ENCODE results near the gene EYA3.
A peak's percentile ranks its signal among the peaks of the same experiment; 100 is the strongest.

The EYA3 gene

DNA sequence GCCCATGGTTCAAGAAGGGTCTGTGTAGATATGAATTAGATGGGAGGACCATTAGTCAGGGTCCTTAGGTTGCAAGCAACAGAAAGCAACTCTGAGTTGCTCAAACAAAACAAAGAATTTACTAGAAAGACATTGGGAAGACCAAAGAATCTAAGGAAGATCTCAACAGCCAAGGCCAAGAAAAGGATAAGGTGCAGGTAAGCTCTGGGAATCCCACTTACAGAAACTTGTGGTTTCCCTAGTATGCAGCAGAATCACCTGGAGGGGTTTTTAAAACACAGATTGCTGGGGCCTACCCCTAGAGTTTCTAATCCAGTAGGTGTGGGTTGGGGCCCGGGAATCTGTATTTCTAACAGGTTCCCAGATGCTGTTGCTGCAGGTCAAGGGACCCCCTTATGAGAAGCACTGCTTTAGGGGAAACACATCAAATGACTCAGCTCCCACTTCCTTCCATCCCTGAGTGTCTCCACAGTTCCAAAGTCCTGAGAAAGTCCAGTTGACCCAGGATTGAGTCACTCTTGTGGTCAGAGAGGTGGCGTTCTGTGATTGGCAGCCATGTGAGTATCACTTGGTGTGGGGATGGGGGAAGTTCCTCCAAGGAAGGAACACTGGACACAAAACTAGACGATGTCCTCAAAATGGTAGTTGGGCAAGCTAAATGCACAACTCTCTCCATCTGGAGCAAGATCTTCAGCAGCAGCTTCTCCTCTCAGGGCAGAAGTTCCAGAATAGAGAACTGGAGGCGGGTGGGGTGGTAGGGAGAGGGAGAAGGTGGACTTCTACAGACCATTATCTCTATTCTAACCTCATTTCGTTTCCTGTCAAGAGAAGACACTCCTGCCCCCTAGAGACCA, 24.2 kb upstream of the EYA3 start:
- TF ChIP-seq CTCF (IDR thresholded peaks at IDR 0.05; ENCODE audit: low read depth, low read length) = no peak
- DNase-seq (ENCODE audit: low read depth in 2 of 2) = peak; percentile 25 to 82
- H3K4me3 ChIP-seq (replicated peaks in 1 of 2; ENCODE audit: low read depth in 2 of 2, low read length in 2 of 2) = no peak overlapping the region

GRCh38 chr1:28111157-28111556, 22.7 kb upstream of the EYA3 start:
- DNase-seq (ENCODE audit: low read depth in 2 of 2) = no peak
- H3K4me3 ChIP-seq (replicated peaks in 1 of 2; ENCODE audit: low read depth in 2 of 2, low read length in 2 of 2) = no peak overlapping the region
- TF ChIP-seq CTCF (IDR thresholded peaks at IDR 0.05; ENCODE audit: low read depth, low read length) = no peak

- peak in 1 of 2 donors; percentile 50 for DNase-seq (ENCODE audit: low read depth in 2 of 2)
- no peak for TF ChIP-seq CTCF (IDR thresholded peaks at IDR 0.05; ENCODE audit: low read depth, low read length)
- H3K4me3 ChIP-seq (replicated peaks in 1 of 2; ENCODE audit: low read depth in 2 of 2, low read length in 2 of 2) = no peak overlapping the region
Measured at GRCh38 chr1:28110555-28110954, 22.1 kb upstream of the EYA3 start.

GRCh38 chr1:28109639-28110038, 21.2 kb upstream of the EYA3 start:
- H3K4me3 ChIP-seq (replicated peaks in 1 of 2; ENCODE audit: low read depth in 2 of 2, low read length in 2 of 2) = no peak overlapping the region
- DNase-seq (ENCODE audit: low read depth in 2 of 2) = no peak
- TF ChIP-seq CTCF (IDR thresholded peaks at IDR 0.05; ENCODE audit: low read depth, low read length) = no peak

DNA sequence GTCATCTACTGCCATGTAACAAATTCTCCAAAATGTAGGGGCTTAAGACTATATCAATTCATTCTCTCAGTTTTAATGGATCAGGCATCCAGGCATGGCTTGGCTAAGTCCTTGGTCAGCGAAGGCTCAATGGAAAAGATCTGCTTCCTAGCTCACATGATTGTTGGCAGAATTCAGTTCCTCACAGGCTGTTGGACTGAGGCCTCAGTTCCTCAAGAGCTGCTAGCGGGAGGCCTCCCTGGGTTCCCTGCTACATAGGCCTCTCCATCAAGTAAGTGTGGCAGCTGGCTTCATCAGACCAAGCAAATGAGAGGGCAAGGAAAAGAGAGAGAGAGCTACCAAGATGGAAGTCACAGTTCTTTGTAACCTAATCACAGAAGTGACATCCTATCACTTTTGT, 19.6 kb upstream of the EYA3 start:
- no peak for TF ChIP-seq CTCF (IDR thresholded peaks at IDR 0.05; ENCODE audit: low read depth, low read length)
- no peak for DNase-seq (ENCODE audit: low read depth in 2 of 2)
- H3K4me3 ChIP-seq (replicated peaks in 1 of 2; ENCODE audit: low read depth in 2 of 2, low read length in 2 of 2) = no peak overlapping the region

- H3K4me3 ChIP-seq (replicated peaks in 1 of 2; ENCODE audit: low read depth in 2 of 2, low read length in 2 of 2) = peak overlapping the region in 1 of 2 donors; percentile 8
- peak; percentile 48 to 78 for DNase-seq (ENCODE audit: low read depth in 2 of 2)
- TF ChIP-seq CTCF (IDR thresholded peaks at IDR 0.05; ENCODE audit: low read depth, low read length) = no peak
Measured at GRCh38 chr1:28104866-28105467, 16.6 kb upstream of the EYA3 start.
